SK-N-SH (cell line): Measurements from ENCODE around the gene ALDOA. TPM values are rescaled to one million over a fixed set of nuclear protein-coding genes. Genes with fewer than 3 reads are reported as not detected.

ENCODE experiments used
- CTCF ChIA-PET: fragments of 300-600, 350-600 bp; formaldehyde crosslinking; extraction: SDS; loops from one replicate; lab custom pipeline; 2021; lab: Yijun Ruan, JAX
- POLR2A ChIA-PET: fragments of 350-600 bp; sonication (Branson Sonifier 250); formaldehyde crosslinking; extraction: SDS; loops from one replicate; lab custom pipeline; 2020; ENCODE audit warnings: antibody characterized with exemption, inconsistent platforms; lab: Yijun Ruan, JAX
- DNase-seq: peaks from one replicate; pipeline ENCODE4 v3.0.0; 2012
- H2AFZ ChIP-seq: fragments of 200-600 bp; sonication (generic); 2 replicates; pipeline ENCODE4 v1.8.1; 2016; ENCODE audit warnings: antibody characterized with exemption, mild to moderate bottlenecking, low read depth
- H3F3A ChIP-seq: fragments of 200-600 bp; sonication (generic); replicated peaks from 2 replicates; pipeline ENCODE3; 2016; ENCODE audit warnings: antibody characterized with exemption, mild to moderate bottlenecking; ENCODE audit not compliant: insufficient read depth
- H3K27ac ChIP-seq, 2 experiments: fragments of 200-500 bp in 1 of 2; fragments of 200-600 bp in 1 of 2; sonication (Bioruptor generic) in 1 of 2; sonication (generic), shearing (Covaris generic) in 1 of 2; 2 replicates each; pipeline versions ENCODE4 v1.5.1 to v1.6.1; 2014 to 2016; ENCODE audit warnings: low read depth in 2 of 2, inconsistent platforms in 1 of 2, low read length in 1 of 2, mild to moderate bottlenecking in 1 of 2, mixed read lengths in 1 of 2
- H3K27me3 ChIP-seq: fragments of 200-600 bp; sonication (generic), shearing (Covaris generic); 2 replicates; pipeline ENCODE4 v1.6.1; 2016; ENCODE audit warnings: mixed run types; ENCODE audit not compliant: insufficient read depth
- H3K36me3 ChIP-seq, 2 experiments: fragments of 200-500 bp in 1 of 2; fragments of 200-600 bp in 1 of 2; sonication (Bioruptor generic) in 1 of 2; sonication (generic) in 1 of 2; replicated peaks in 1 of 2; 2 replicates each; pipeline versions ENCODE3 to v1.5.1; 2014 to 2016; ENCODE audit warnings: low read length in 1 of 2, mild to moderate bottlenecking in 1 of 2; ENCODE audit not compliant: insufficient read depth in 2 of 2, control insufficient read depth in 1 of 2
- H3K4me1 ChIP-seq, 2 experiments: fragments of 200-500 bp in 1 of 2; fragments of 200-600 bp in 1 of 2; sonication (Bioruptor generic) in 1 of 2; sonication (generic), shearing (Covaris generic) in 1 of 2; 2 replicates each; pipeline versions ENCODE4 v1.5.1 to v1.6.1; 2014 to 2016; ENCODE audit warnings: low read depth in 1 of 2, low read length in 1 of 2, mixed run types in 1 of 2; ENCODE audit not compliant: insufficient read depth in 2 of 2, control insufficient read depth in 1 of 2
- H3K4me2 ChIP-seq: fragments of 200-600 bp; sonication (generic), shearing (Covaris generic); 2 replicates; pipeline ENCODE4 v1.6.1; 2017; ENCODE audit warnings: mixed run types
- H3K4me3 ChIP-seq, 2 experiments: fragments of 200-500 bp in 1 of 2; fragments of 200-600 bp in 1 of 2; sonication (Bioruptor generic) in 1 of 2; sonication (generic), shearing (Covaris generic) in 1 of 2; 2 replicates each; pipeline versions ENCODE4 v1.5.1 to v1.8.1; 2014 to 2016; ENCODE audit warnings: low read depth in 2 of 2, inconsistent platforms in 1 of 2, low read length in 1 of 2, mild to moderate bottlenecking in 1 of 2, mixed read lengths in 1 of 2, moderate library complexity in 1 of 2
- H3K79me2 ChIP-seq: fragments of 200-600 bp; sonication (generic); 2 replicates; pipeline ENCODE4 v1.8.1; 2017; ENCODE audit warnings: mild to moderate bottlenecking; ENCODE audit not compliant: insufficient read depth
- H3K9ac ChIP-seq: fragments of 200-600 bp; sonication (generic); 2 replicates; pipeline ENCODE4 v1.6.1; 2017; ENCODE audit warnings: mixed run types
- H3K9me2 ChIP-seq: fragments of 200-600 bp; sonication (generic); 2 replicates; pipeline ENCODE4 v1.6.1; 2017; ENCODE audit warnings: mixed run types
- H3K9me3 ChIP-seq: fragments of 200-600 bp; sonication (generic); 2 replicates; pipeline ENCODE4 v1.6.1; 2017; ENCODE audit warnings: mixed run types, mild to moderate bottlenecking, moderate library complexity
- H4K20me1 ChIP-seq: fragments of 200-600 bp; sonication (generic); 2 replicates; pipeline ENCODE4 v1.6.1; 2017; ENCODE audit warnings: mild to moderate bottlenecking, mixed run types; ENCODE audit not compliant: insufficient read depth
- CTCF ChIP-seq: fragments of 200-600 bp; sonication (generic); IDR thresholded peaks from 2 replicates; pipeline ENCODE4 v1.6.1; 2017; ENCODE audit warnings: antibody characterized with exemption, mild to moderate bottlenecking, moderate library complexity
- ELF1 ChIP-seq: IDR thresholded peaks from 2 replicates; pipeline ENCODE4 v1.4.0; 2012
- FOSL2 ChIP-seq: IDR thresholded peaks from 2 replicates; pipeline ENCODE4 v1.4.0; 2012; ENCODE audit warnings: low read depth, mild to moderate bottlenecking, moderate library complexity, borderline replicate concordance
- FOXM1 ChIP-seq: IDR thresholded peaks from 2 replicates; pipeline ENCODE4 v1.4.0; 2012; ENCODE audit warnings: low read depth, mild to moderate bottlenecking
- GATA2 ChIP-seq: sonication (generic); formaldehyde crosslinking; IDR thresholded peaks from 2 replicates; pipeline ENCODE4 v1.5.0; 2020; ENCODE audit warnings: mild to moderate bottlenecking, missing genetic modification reagents
- RAD21 ChIP-seq: IDR thresholded peaks from 2 replicates; pipeline ENCODE4 v1.6.1; 2012; ENCODE audit warnings: mild to moderate bottlenecking, low read length
- SIN3A ChIP-seq: IDR thresholded peaks from 2 replicates; pipeline ENCODE4 v1.6.1; 2012; ENCODE audit warnings: low read depth, mild to moderate bottlenecking, low read length, moderate library complexity, borderline replicate concordance
- TCF12 ChIP-seq: IDR thresholded peaks from 2 replicates; pipeline ENCODE4 v1.4.0; 2012
- ZBTB33 ChIP-seq: IDR thresholded peaks from 2 replicates; pipeline ENCODE4 v1.4.0; 2012; ENCODE audit warnings: low read depth, borderline replicate concordance
- WGBS: methylation state at CpG from one replicate; pipeline ENCODE4 v1.1.6; 2017; ENCODE audit warnings: low lambda C conversion rate; 5-methylcytosine and 5-hydroxymethylcytosine counted together
- polyA plus RNA-seq, 3 experiments: library from polyadenylated mRNA; depleted of rRNA; stranded (reverse); fragments of >200 nt; gene quantifications; 2 replicates each; pipeline ENCODE4 v1.2.3, GENCODE V29; 2012

ALDOA gene
- polyA plus RNA-seq, 1 of the 3 experiments (the other 2 are of a cell fraction), result 641 TPM

- peak overlapping the region; percentile 58 to 70; a peak in 2 of 4 replicates for H3K27ac ChIP-seq
- WGBS, result 5% methylated on average over 19 of the region's 19 CpGs
Measured at GRCh38 chr16:30053376-30054015, 12.1 kb upstream of the ALDOA start.

GRCh38 chr16:30054451-30054850, 11.1 kb upstream of the ALDOA start:
- no peaks in the 10 kb centered on the region for H4K20me1 ChIP-seq
- no peaks in the 10 kb centered on the region for H3K9me2 ChIP-seq
- ChIA-PET CTCF (interaction anchor here (1.1 to 4.6 kb wide), 7 partner anchors 9 to 40 kb away, joined by 4 to 24 read pairs (median 12); partner anchors contain the start of genes TBX6 and TLCD3B), POLR2A (interaction anchor here (1.4 to 2.6 kb wide), 2 partner anchors 11 kb away, joined by 4 to 19 read pairs; partner anchors contain the start of gene ALDOA)
- H3K4me2 ChIP-seq, result peak overlapping the region; percentile 47; the same call in 1 of the 2 replicates
- no peak overlapping the region for H2AFZ ChIP-seq
- peak overlapping the region in 1 of 2 experiments; percentile 16; a peak in 1 of 4 replicates for H3K4me3 ChIP-seq
- WGBS, result 91% methylated on average over 8 of the region's 8 CpGs
- no peaks in the 10 kb centered on the region for H3K9me3 ChIP-seq
- no peak overlapping the region for H3K9ac ChIP-seq
- no peak for TF ChIP-seq ELF1
- peaks cover 22% of the 10 kb centered on the region for H3F3A ChIP-seq
- no peaks in the 10 kb centered on the region for H3K27me3 ChIP-seq
- H3K36me3 ChIP-seq, result peaks cover 0 to 5% of the 10 kb centered on the region in 2 experiments
- peaks cover 36% of the 10 kb centered on the region; the same call in 1 of the 2 replicates for H3K79me2 ChIP-seq
- no peak for DNase-seq
- H3K4me1 ChIP-seq, result peaks cover 5% of the 10 kb centered on the region in 2 experiments; a peak in 2 of 4 replicates
- peak overlapping the region in 1 of 2 experiments; percentile 15; a peak in 1 of 4 replicates for H3K27ac ChIP-seq

More at GRCh38 chr16:30053376-30054015, 12.1 kb upstream of the ALDOA start:
- H3K36me3 ChIP-seq, result peaks cover 0 to 5% of the 10 kb centered on the region in 2 experiments
- no peaks in the 10 kb centered on the region for H3K9me3 ChIP-seq
- POLR2A ChIA-PET, result interaction anchor here (1.0 to 2.6 kb wide), 5 partner anchors 10 to 39 kb away, joined by 4 to 19 read pairs (median 7); partner anchors contain the start of genes ALDOA and TBX6
- CTCF ChIA-PET, result interaction anchor here (0.9 to 4.6 kb wide), 8 partner anchors 10 to 237 kb away, joined by 3 to 24 read pairs (median 4); partner anchors contain the start of genes TBX6 and TLCD3B
- H3K79me2 ChIP-seq, result peaks cover 36% of the 10 kb centered on the region; the same call in 1 of the 2 replicates
- peak overlapping the region; percentile 68 to 97 for H3K4me3 ChIP-seq
- H3K9me2 ChIP-seq, result no peaks in the 10 kb centered on the region
- peak overlapping the region; percentile 97 for H3K4me2 ChIP-seq
- peak overlapping the region; percentile 83 for H2AFZ ChIP-seq
- TF ChIP-seq FOSL2 (no peak), SIN3A (0 out of 2 replicates have a peak, but pooled peaks have one; percentile 40), ZBTB33 (no peak)
- TF ChIP-seq, all 33 proteins: peak for 1
- H4K20me1 ChIP-seq, result no peaks in the 10 kb centered on the region
- peaks cover 22% of the 10 kb centered on the region for H3F3A ChIP-seq
- DNase-seq, result no peak
- peaks cover 5% of the 10 kb centered on the region in 2 experiments; a peak in 2 of 4 replicates for H3K4me1 ChIP-seq
- no peaks in the 10 kb centered on the region for H3K27me3 ChIP-seq
- peak overlapping the region; percentile 92 for H3K9ac ChIP-seq

- peaks cover 5% of the 10 kb centered on the region in 2 experiments; a peak in 2 of 4 replicates for H3K4me1 ChIP-seq
- H3K36me3 ChIP-seq, result peaks cover 0 to 7% of the 10 kb centered on the region in 2 experiments
- 54% methylated on average over 6 of the region's 10 CpGs for WGBS
- ChIA-PET CTCF (interaction anchor here (0.8 to 4.6 kb wide), 8 partner anchors 9 to 247 kb away, joined by 3 to 24 read pairs (median 5); partner anchors contain the start of genes TBX6 and TLCD3B), POLR2A (interaction anchor here (0.7 to 1.4 kb wide), 2 partner anchors 8 to 10 kb away, joined by 3 to 4 read pairs; partner anchors contain the start of gene ALDOA)
- H3F3A ChIP-seq, result peaks cover 22% of the 10 kb centered on the region
- no peaks in the 10 kb centered on the region for H3K9me3 ChIP-seq
- H3K27me3 ChIP-seq, result no peaks in the 10 kb centered on the region
- no peak overlapping the region for H3K27ac ChIP-seq
- no peak overlapping the region for H3K9ac ChIP-seq
- TF ChIP-seq TCF12 (no peak), RAD21 (0 out of 2 replicates have a peak, but pooled peaks have one; percentile 4), FOXM1 (no peak), CTCF (peak; percentile 57), GATA2 (CRISPR knock-in tag) (no peak)
- peak; percentile 56 for DNase-seq
- H2AFZ ChIP-seq, result no peak overlapping the region
- H3K4me2 ChIP-seq, result peak overlapping the region; percentile 47; the same call in 1 of the 2 replicates
- no peaks in the 10 kb centered on the region for H3K9me2 ChIP-seq
- H4K20me1 ChIP-seq, result no peaks in the 10 kb centered on the region
- peak overlapping the region in 1 of 2 experiments; percentile 31; a peak in 1 of 4 replicates for H3K4me3 ChIP-seq
- peaks cover 36% of the 10 kb centered on the region; the same call in 1 of the 2 replicates for H3K79me2 ChIP-seq
Measured at GRCh38 chr16:30054959-30055553, 10.5 kb upstream of the ALDOA start.
